ENCODE data around the gene TMEM198. TPM values are rescaled to one million over a fixed set of nuclear protein-coding genes. Genes with fewer than 3 reads are reported as not detected.

TMEM198 gene
- total and polyA plus RNA-seq, 9 of the 15 experiments (the other 6 are each of a cell fraction or from before 2014, with no cell fraction given): 0.03 to 3.8 (median 1.0) TPM

DNA sequence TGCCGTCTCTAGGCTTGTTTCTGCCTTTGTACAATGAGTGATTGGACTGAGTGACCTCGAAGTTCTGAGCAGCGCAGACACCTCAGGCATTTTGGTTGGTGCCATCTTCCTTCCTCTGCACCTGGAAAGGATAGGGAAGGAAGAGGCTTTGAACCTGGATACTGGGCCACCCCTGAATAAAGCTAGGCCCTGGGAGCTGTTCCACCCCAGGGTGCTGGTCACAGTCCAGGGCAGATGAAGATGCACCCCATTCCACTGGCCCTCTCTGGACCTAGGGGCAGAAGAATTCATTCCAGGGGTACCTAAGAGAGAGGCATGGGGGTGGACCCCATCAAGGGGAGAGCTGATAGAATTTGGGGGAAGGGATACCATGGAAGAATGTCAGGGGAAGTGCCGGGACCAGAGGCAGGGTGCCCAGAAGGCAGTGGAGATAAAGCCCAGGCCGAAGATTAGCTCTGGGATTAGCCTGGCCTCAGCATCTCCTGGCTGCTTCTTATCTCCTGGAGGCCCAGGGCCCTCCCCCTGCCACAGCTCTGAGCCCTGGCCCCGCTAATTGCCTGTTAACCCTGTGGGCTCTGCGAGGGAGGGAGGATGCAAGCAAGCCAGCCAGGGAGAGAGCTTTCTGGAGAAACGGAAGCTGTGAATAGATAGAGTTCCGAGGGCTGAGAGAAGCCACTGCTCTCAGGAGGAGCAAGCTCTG lies 18.1 kb upstream of the TMEM198 start (continued):
- TF ChIP-seq, protein P1, sequence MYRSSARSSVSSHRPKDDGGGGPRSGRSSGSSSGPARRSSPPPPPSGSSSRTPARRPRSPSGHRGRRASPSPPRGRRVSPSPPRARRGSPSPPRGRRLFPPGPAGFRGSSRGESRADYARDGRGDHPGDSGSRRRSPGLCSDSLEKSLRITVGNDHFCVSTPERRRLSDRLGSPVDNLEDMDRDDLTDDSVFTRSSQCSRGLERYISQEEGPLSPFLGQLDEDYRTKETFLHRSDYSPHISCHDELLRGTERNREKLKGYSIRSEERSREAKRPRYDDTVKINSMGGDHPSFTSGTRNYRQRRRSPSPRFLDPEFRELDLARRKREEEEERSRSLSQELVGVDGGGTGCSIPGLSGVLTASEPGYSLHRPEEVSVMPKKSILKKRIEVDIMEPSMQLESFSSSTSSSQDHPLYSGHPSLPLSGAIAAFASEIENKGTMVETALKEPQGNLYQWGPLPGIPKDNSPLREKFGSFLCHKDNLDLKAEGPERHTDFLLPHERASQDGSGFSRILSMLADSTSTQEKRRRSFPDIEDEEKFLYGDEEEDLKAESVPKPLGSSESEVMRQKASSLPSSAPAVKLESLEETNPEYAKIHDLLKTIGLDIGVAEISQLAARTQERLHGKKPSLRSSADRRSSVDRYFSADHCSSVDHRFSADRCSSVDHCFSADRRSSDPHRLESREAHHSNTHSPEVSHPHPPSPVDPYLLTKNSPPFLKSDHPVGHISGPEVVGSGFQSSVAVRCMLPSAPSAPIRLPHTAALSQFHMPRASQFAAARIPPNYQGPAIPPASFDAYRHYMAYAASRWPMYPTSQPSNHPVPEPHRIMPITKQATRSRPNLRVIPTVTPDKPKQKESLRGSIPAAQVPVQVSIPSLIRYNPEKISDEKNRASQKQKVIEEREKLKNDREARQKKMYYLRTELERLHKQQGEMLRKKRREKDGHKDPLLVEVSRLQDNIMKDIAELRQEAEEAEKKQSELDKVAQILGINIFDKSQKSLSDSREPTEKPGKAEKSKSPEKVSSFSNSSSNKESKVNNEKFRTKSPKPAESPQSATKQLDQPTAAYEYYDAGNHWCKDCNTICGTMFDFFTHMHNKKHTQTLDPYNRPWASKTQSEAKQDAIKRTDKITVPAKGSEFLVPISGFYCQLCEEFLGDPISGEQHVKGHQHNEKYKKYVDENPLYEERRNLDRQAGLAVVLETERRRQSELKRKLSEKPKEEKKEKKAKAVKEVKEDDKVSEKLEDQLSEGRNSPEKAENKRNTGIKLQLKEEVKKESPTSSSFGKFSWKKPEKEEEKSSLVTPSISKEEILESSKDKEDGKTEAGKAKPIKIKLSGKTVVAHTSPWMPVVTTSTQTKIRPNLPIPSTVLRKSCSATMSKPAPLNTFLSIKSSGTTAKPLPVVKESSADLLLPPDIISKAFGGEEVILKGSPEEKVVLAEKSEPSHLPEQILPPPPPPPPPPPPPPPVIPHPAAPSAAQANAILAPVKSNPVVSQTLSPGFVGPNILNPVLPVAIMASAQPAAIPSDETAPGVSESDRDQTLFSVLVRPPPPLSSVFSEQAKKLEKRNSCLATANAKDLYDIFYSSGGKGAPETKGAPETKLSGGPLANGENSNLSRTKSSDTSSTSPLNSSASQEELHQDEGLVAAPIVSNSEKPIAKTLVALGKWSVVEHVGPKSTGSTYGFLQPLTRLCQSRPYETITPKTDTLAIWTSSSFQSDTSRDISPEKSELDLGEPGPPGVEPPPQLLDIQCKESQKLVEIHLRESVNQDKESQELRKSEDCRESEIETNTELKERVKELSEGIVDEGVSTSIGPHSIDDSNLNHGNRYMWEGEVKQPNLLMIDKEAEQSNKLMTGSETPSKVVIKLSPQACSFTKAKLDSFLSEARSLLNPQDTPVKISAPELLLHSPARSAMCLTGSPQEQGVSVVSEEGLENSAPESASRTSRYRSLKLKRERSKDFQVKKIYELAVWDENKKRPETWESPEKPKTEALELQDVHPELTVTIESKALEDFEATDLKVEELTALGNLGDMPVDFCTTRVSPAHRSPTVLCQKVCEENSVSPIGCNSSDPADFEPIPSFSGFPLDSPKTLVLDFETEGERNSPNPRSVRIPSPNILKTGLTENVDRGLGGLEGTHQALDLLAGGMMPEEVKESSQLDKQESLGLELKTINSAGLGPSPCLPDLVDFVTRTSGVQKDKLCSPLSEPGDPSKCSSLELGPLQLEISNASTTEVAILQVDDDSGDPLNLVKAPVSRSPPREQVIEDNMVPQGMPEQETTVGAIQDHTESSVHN (IDR thresholded peaks at IDR 0.05; ENCODE audit: borderline replicate concordance in 1 of 2, low read depth in 1 of 2): no peak
- TF ChIP-seq SREBF1 (IDR thresholded peaks at IDR 0.05; ENCODE audit: borderline replicate concordance, low read depth, low read length): no peak
- TF ChIP-seq TAF15 (IDR thresholded peaks at IDR 0.05; ENCODE audit: low read depth, low read length): no peak
- TF ChIP-seq, protein P2, sequence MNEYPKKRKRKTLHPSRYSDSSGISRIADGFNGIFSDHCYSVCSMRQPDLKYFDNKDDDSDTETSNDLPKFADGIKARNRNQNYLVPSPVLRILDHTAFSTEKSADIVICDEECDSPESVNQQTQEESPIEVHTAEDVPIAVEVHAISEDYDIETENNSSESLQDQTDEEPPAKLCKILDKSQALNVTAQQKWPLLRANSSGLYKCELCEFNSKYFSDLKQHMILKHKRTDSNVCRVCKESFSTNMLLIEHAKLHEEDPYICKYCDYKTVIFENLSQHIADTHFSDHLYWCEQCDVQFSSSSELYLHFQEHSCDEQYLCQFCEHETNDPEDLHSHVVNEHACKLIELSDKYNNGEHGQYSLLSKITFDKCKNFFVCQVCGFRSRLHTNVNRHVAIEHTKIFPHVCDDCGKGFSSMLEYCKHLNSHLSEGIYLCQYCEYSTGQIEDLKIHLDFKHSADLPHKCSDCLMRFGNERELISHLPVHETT (CRISPR knock-in tag; conservative IDR thresholded peaks at IDR 0.05 in 1 of 2, IDR thresholded peaks at IDR 0.05 in 1 of 2): peak in 1 of 2 experiments; percentile 65; a peak in 2 of 4 replicates
- no peak for TF ChIP-seq BDP1 (IDR thresholded peaks at IDR 0.05; ENCODE audit: insufficient read depth, insufficient read length)
- TF ChIP-seq CEBPG (CRISPR knock-in tag; IDR thresholded peaks at IDR 0.05): no peak
- TF ChIP-seq CEBPG (tag; conservative IDR thresholded peaks at IDR 0.05 in 1 of 2, IDR thresholded peaks at IDR 0.05 in 1 of 2): no peak
- no peak; the same call in 1 of the 2 replicates for TF ChIP-seq FOSL1 (tag; conservative IDR thresholded peaks at IDR 0.05)
- peak; percentile 68; the same call in 1 of the 2 replicates for TF ChIP-seq ZBTB7A (IDR thresholded peaks at IDR 0.05; ENCODE audit: borderline replicate concordance, control insufficient read depth, low read depth, low read length)
- no peak for TF ChIP-seq ZNF354B (CRISPR knock-in tag; IDR thresholded peaks at IDR 0.05)
- TF ChIP-seq FOXJ3 (CRISPR knock-in tag; IDR thresholded peaks at IDR 0.05): no peak
- no peak for TF ChIP-seq TAF9B (IDR thresholded peaks at IDR 0.05; ENCODE audit: partially characterized antibody)
- TF ChIP-seq DACH1 (IDR thresholded peaks at IDR 0.05; ENCODE audit: partially characterized antibody): no peak
- no peak for TF ChIP-seq CAMTA2 (CRISPR knock-in tag; conservative IDR thresholded peaks at IDR 0.05)
- no peak for TF ChIP-seq SAFB2 (IDR thresholded peaks at IDR 0.05; ENCODE audit: borderline replicate concordance, low read depth, low read length, severe bottlenecking)
- TF ChIP-seq MAFG (tag; conservative IDR thresholded peaks at IDR 0.05): no peak
- TF ChIP-seq ARNT (IDR thresholded peaks at IDR 0.05): no peak
- no peak for TF ChIP-seq SIN3A (IDR thresholded peaks at IDR 0.05; ENCODE audit: borderline replicate concordance in 2 of 2, control insufficient read depth in 1 of 2, low read depth in 2 of 2, low read length in 2 of 2)

All from K562 (cell line).